Stimulated activated CD4-positive, alpha-beta T cell treated with anti-CD3 and anti-CD28 coated beads, Interleukin-2, amount 100 ng/mL, for 24 hours (primary cell): ENCODE data around the gene SLC2A1.
"Not testable (repeated sequence)": the region's sequence is repeated elsewhere in the genome, so short reads cannot be mapped to it uniquely, and the experiment has no call there.

ENCODE experiments used
- DNase-seq, 2 donors: peaks; one replicate each; pipeline ENCODE4 v3.0.0-alpha.2; 2020

Gene SLC2A1

DNA sequence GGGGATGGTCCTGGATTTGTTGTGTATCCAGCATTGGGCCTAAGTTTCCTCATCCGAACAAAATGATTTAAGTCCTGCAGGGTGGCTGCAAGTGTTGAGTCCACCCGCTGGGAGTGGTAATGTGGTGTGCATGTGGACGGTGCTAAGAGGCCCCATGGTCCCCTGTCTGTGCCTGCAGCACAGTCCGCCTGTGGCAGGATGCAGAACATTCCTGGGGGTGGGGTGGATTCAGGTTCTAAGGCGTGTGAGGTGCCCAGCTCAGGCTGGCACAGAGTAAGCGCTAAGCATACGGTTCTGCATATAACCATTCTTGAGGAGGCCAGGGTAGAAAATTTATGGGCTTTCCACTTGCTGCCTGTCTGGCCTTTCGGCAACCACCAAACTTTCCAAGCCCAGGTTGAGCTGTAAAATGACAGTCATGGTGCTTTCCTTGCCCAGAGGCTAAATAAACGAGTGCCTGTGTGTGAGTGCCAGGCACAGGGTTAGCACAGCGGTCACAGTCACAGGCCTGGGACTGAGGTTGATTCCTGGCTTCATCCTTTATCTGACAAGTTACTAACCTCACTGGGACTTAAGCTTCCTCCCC, 30.7 kb downstream of the SLC2A1 start:
- DNase-seq = no peak

DNA sequence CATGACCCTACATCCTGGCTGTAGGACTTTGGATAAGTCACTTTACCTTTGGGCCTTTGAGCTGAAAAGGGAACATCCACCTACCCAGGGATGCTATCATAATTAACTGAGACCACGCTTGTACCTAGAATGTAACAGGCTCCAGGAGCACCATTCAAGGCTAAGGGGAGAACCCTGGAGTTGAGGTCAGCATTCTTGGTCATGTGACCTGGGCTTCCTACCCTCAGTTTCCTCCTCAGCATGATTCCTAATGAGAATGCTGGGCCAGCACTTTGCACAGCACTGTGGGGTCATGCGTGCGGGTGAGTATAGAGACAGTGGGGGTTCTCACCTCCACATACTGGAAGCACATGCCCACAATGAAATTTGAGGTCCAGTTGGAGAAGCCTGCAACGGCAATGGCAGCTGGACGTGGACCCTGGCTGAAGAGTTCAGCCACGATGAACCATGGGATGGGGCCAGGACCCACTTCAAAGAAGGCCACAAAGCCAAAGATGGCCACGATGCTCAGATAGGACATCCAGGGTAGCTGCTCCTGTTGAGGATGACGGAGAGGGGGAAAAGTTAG, 31.3 kb downstream of the SLC2A1 start:
- DNase-seq = no peak

DNA sequence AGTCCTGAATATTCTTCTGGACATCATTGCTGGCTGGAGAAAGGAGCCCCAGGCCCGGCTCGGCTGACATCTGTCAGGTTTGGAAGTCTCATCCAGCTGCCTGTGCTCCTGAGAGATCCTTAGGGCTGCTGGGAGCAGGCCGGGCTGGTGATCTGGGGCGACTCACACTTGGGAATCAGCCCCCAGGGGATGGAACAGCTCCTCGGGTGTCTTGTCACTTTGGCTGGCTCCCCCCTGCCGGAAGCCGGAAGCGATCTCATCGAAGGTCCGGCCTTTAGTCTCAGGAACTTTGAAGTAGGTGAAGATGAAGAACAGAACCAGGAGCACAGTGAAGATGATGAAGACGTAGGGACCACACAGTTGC, 31.8 kb downstream of the SLC2A1 start:
- no peak for DNase-seq

DNA sequence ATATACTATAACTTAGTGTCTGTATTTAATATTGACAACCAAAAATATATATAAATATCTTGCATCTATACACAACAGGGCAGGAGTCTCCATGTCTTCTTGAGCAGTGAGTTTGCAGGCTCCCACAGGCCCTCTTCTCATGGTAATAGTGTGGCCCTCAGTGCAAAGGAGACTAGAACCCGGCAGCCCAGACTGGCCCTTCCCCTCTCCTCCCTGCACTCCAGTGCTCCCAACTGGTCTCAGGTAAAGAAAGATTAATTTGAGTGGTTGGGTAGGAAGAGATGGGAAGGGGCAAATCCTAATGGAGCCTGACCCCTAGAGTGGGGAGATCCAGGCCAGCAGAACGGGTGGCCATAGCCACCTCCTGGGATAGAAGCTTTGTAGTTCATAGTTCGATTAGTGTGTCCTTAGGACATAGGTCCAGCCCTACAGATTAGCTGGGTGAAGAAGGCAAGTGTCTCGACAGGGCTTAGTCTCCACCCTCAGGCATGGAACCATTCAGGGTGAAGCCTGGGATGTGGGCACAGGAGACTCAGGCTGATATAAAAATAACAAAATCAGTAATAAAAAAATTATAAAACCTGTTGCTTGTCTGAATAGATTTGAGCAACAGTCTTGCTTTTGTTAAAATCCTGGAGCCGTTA, 32.3 kb downstream of the SLC2A1 start:
- DNase-seq = no peak

DNA sequence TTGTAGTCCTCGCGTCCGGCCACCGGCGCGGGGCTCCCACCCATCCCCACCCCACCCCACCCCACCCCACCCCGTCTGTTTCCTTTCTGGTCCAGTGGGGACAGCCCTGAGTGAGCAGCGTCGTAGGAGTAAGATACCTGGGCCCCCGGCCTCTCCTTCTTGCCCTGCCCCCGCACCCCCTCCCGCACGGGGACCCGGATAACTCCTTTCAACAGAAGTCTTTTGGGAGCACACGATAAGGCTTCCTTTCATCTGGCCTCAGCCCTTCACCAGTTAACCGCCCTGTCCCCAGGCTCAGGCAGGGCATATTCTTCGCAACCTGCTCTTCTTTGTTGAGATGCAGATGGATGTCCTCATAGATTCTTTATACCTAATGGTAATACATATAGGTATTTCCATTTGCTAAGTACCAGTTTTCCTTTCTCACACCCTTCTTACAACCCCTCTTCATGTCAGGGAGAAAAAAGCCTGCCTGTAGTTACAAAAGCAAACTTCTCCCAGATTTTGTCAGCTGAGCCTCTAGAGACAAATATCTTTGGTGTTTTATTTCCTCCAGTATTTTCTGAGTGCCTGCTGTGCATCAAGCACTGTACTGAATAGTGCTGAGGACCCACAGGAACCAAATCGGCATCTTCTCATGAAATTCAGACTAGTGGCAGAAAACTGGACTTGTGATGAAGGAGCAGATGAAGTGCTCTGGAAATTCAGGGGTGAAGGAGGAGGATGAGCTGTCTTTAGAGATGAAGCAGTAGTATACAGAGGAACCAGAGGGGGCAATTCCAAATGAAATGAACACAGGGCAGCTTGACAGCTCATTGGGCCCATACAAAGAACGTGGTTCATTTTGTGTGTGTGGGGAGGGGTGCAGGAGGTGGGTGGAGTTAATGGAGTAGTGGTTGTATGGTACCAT, 33.6 kb downstream of the SLC2A1 start:
- peak in 1 of 2 donors; percentile 44 for DNase-seq

DNA sequence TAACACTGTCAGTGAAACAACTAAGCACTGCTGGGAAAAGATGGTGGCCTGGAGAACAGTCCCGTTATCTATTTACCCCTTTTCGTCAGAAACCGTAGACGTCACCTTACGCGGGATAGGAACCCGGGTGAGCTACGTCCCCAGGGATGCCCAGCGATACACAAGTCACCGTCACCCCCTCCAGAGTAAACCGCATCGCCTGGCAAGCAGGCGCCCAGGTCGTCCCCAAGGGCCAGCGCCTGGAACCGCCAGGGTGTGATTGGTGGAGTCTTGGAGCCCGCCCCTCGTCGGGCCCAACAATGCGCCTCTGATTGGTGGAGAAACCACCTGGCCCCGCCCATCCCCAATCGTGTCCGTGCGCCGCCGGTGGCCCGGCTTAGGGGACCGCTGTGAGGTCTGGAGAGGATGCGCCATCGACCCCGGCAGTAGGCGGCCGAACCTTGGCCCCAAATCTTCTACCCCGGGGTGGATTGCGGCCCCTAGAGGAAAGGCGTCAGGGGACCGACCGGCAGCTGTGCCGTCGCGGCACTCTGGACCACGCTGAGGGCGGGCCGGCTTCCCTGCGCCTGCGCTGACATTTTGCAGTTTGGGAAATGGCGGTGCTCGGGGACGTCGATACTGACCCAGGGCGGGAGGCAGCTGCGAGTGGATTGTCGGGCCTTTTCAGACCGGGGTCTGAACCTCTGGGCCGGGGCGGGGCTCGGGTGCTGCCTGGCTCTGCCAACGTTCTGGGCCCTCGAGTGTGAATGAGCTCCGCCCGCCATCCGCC, 34.4 kb downstream of the SLC2A1 start:
- DNase-seq = peak; percentile 95

DNA sequence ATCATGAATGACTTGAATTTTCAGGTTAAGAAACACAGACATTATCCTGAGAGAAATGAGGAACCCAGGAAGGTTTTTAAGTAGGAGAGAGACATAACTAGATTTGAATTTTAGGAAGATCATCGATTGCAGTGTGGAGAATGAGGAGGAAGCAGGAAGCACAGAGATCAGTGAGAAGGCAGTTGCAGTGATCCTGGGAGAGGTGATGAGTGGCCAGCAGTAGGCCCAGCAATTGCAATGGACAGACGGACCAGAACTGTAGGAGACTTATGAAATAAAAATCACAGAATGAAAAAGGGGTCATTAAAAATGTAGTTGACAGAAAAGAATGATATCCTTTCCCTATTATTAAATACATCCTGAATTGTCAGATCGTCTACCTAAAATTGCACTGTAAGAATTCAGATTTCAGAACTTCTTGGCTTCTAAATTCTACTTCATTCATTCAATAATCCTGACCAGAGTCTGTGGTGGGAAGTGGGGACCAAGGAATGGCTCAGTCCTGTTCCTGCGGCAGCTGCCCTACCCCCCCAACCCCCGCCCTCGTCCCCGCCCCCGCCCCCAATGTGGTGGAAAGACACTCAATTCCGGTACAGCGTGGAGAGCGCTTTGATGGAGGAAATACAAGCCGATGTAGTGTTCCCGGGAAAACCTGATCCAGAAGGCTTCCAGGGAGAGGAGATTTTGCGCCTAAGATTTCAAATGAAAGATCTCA, 35.1 kb downstream of the SLC2A1 start:
- DNase-seq = peak in 1 of 2 donors; percentile 36

DNA sequence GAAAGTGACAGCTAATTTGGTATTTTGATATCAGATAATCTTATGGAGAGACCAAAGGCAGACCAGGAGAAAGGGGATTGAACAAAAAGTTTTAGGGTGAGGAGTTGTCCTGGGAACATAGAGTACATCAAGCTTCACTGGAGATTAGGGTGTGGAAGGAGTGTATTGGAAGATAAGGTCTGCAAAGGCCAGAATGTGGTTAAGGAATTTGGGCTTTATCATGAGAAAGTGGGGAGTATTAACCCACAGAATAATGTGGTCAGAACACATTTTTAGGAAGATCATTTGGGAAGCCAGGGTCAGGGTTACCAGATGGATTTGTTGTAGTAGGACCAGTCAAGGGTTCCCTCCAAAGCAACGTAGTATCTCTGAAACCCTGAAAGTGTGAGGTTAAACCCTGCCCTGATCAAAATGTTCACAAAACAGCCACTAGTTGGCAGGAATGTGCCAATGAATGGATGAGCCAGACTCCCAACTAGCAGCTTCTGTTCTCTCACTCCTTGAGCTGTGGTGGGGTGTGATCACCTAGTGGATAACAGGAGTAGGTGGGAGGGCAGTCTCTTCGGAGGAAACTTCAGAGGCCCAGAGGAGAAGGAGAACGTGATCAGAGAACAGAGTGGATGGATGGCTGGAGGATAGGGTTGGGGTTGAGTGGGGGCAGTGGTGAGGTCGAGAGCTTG, 35.8 kb downstream of the SLC2A1 start:
- DNase-seq = peak; percentile 49 to 67

DNA sequence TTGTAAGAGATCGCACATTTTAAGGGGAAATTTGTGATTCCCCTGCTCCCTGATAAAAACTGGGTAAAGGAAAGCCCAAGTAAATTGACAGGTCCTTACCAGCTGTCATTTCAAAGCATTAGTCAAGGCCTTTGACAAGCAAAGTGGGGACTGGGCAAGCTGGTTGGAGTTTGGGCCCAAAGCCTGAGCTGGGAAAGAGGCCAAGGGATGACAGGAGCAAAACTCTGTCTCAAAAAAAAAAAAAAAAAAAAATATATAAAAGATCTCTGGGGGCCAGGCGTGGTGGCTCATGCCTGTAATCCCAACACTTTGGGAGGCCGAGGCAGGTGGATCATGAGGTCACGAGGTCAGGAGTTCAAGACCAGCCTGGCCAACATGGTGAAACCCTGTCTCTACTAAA, 36.9 kb downstream of the SLC2A1 start:
- no peak for DNase-seq

DNA sequence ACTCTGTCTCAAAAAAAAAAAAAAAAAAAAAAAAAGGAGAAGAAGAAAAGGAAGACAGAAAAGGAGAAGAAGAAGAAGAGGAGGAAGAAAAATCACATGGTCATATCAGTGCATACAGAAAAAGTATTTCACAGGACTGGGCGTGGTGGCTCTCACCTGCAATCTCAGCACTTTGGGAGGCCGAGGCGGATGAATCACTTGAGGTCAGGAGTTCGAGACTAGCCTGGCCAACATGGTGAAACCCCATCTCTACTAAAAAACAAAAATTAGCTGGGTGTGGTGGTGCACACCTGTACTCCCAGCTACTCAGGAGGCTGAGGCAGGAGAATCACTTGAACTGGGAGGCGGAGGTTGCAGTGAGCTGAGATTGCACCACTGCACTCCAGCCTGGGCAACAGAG, 39.0 kb downstream of the SLC2A1 start:
- DNase-seq = not testable (repeated sequence)

DNA sequence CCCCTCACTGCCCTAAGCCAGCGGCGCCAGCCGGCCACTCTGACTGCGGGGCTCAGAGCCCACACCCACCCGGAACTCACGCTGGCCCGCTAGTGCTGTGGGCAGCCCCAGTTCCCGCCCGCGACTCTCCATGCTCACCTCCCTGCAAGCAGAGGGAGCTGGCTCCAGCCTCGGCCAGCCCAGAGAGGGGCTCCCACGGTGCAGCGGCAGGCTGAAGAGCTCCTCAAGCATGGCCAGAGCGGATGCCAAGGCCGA, 41.5 kb downstream of the SLC2A1 start:
- no peak for DNase-seq

DNA sequence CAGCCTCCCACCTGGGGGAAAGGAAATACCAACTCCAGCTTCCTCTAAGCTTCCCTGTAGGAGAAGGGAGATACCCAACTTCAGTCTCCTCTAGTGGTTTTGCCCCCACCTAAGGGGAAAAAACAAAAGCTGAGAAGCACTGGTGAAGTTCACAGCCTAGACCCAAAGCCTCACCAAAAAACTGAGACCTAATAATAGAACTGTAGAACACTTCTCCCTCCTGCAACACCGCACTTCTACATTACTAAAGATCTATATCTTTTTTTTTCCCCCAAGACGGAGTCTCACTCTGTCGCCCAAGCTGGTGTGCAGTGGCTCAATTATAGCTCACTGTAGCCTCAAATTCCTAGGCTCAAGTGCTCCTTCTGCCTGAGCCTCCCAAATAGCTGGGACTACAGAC, 43.2 kb downstream of the SLC2A1 start:
- no peak for DNase-seq

DNA sequence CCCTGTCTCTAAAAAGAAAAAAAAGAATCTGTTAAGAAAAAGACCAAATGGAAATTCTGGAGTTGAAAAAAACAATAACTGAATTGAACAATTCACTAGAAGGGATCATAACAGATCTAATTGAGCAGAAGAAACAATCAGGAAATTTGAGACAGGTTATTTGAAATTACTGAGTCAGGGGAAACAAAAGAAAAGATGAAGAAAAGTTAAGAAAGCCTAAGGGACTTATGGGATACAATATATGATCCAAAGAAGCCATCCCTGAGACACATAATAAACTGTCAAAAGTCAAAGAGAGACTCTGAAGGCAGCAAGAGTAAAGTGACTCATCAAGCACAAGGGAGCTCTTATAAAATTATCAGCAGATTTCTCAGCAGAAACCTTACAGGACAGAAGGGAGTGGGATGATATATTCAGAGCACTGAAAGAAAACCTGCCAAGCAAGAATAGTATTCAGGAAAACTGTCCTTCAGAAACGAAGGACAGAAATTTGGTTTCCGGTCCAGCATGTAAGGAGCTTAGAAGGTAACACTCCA, 44.5 kb downstream of the SLC2A1 start:
- DNase-seq = no peak

DNA sequence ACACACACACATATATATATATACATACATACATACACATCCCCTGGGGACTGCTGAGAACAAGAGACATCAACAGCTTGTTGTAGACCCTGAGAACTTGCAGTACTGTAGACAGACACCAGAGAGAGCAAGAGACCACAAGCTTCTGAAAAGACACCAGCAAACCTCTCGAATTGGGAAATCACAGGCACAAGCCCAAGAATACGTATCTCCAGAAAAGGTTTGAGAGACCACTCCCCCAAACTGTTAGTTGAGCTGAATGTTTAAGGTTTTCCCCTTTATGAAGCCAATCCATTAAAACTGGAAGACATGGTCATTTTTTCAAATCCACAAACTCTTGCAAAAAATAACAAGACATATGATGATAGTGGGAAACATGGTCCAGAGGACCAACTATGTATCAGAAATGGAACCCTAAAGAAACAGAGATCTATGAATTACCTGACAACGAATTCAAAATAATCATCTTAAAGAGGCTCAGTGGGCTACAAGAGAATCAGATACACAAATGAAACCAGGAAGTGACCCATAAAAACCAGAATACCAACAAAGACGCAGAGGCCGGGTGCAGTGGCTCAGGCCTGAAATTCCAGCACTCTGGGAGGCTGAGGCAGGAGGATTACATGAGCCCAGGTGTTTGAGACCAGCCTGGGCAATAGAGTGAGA, 45.1 kb downstream of the SLC2A1 start:
- DNase-seq = peak in 1 of 2 donors; percentile 66

DNA sequence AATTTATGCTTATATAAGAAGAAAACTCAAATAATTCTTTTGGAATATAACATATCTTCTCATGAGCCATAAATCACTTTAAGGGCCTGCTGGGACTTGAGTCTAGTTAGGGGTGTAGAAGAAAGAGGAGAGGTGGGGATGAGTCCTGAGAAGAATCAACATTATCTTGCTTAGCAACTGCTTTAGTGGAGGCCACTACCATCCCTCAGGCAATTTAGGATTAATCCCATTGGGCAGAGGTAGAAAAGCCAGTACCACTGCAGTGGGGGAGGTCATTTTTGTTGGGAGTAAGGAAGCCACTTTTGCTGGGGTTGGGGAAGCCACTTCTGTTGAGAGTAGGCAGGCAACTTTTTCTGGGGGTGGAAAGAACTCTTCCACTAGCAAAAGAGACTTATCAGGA, 47.7 kb downstream of the SLC2A1 start:
- DNase-seq = no peak

DNA sequence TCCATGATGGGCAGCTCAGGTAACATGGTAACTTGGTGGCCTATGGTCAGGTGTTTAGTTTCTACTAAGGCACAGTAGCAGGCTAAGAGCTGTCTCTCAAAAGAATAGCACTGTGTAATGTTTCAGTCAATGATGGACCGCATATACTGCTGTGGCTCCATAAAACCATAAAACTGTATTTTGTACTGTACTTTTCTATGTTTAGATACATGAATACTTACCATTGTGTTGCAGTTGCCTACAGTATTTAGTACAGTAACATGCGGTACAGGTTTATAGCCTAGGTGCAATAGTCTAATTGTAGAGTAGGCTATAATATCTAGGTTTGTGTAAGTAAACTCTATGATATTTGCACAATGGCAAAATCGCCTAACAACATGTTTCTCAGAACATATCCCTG, 50.6 kb downstream of the SLC2A1 start:
- DNase-seq = no peak

DNA sequence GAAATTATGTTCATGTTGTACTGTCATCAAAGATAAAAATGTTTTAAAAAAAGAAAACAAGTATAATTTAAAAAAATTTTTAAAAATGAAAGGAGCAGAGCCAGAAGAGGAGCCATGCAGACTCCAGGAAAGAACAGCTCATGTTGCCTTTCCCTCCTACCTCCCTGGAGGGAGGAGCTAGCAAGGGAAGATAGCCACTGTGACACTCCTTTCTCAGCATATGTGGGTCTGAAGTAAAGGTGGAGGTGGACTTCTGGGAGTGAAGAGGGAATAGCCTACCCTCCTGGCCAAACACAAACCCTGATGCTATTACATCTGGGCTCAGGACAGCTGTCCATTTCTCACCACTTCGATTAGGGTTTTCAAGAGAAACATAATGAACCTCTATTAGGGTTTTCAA, 54.2 kb downstream of the SLC2A1 start:
- DNase-seq = no peak

DNA sequence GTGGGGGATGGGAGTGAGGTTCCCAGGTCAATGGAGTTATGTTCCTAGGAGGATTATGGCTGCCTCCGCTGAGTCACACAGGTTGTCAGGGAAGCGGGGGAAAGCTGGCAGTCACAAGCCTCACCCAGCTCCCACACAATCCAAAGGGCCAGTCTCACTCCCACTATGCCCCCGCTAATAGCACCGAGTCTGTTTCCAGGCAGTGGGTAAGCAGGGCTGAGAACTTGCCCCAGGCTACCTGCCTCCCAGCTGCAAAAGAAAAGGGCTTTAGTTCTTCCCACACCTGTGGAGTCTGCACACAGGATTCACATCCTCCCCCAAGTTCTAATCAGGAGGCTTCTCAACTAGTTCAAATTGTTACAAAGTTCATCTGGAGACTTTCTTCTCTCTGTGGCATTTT, 58.7 kb downstream of the SLC2A1 start:
- not testable (repeated sequence) for DNase-seq

DNA sequence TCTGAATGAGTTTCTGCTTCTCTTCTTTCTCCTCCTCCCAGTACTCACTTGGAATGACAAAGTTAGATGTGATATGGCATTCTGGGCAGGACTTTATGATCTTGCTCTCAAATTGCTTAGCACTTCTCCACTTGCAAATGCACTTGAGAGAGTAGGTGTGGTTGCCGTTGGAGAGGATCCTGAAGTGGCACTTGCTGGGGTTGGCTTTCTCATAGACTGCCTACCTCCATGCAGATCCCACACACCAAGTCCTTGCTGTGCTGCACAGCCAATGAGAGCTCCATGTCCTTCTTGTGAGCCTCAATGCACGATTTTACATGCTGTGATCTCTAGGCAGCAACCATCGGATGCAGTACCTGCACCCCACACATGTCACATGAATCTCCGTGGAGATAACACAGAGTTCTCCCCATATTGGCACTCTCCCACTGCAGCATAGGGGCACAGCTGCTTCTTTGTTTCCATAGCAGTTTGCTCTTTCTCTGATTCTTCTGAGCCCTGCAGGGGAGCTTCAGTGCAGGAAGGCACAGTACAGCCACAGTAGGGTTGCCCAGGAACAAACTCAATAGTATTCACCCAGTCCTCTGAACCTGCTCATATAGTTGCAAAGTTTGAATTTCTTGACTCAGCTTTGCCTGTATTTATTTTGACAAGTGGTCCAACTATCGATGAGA, 67.1 kb downstream of the SLC2A1 start:
- no peak for DNase-seq

DNA sequence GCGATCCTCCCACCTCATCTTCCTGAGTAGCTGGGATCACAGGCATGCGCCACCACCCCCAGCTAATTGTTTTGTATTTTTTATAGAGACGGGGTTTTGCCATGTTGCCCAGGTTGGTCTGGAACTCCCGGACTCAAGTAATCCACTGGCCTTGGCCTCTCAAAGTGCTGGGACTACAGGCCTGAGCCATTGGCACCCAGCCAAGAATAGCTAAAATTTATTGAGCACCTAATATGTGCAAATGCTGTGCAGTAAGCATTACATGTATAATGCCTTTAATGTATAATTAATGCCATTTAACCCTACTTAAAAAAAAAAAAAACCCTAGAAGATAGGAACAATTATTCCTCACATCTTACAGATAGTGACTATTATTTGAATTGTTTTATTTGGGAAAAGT, 69.4 kb downstream of the SLC2A1 start:
- DNase-seq = no peak
